ENCODE measurements around the gene GMDS. TPM values are rescaled to one million over a fixed set of nuclear protein-coding genes. Genes with fewer than 3 reads are reported as not detected.

Gene GMDS
- total and polyA plus RNA-seq, 2 experiments from 2014 or later = 30.1 to 36.5 TPM

- no peak overlapping the region for H3K27ac ChIP-seq (ENCODE audit: low read depth)
Measured at GRCh38 chr6:2259574-2259973, 14.2 kb upstream of the GMDS start.

More at GRCh38 chr6:2259574-2259973, 14.2 kb upstream of the GMDS start:
- no peaks in the 10 kb centered on the region for H3K36me3 ChIP-seq (ENCODE audit: insufficient read depth)
- no peak for TF ChIP-seq EZH2phosphoT487 (IDR thresholded peaks at IDR 0.05; ENCODE audit: unreplicated experiment)
- TF ChIP-seq, protein P1, sequence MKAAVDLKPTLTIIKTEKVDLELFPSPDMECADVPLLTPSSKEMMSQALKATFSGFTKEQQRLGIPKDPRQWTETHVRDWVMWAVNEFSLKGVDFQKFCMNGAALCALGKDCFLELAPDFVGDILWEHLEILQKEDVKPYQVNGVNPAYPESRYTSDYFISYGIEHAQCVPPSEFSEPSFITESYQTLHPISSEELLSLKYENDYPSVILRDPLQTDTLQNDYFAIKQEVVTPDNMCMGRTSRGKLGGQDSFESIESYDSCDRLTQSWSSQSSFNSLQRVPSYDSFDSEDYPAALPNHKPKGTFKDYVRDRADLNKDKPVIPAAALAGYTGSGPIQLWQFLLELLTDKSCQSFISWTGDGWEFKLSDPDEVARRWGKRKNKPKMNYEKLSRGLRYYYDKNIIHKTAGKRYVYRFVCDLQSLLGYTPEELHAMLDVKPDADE (IDR thresholded peaks at IDR 0.05) = no peak
- TF ChIP-seq, protein P2, sequence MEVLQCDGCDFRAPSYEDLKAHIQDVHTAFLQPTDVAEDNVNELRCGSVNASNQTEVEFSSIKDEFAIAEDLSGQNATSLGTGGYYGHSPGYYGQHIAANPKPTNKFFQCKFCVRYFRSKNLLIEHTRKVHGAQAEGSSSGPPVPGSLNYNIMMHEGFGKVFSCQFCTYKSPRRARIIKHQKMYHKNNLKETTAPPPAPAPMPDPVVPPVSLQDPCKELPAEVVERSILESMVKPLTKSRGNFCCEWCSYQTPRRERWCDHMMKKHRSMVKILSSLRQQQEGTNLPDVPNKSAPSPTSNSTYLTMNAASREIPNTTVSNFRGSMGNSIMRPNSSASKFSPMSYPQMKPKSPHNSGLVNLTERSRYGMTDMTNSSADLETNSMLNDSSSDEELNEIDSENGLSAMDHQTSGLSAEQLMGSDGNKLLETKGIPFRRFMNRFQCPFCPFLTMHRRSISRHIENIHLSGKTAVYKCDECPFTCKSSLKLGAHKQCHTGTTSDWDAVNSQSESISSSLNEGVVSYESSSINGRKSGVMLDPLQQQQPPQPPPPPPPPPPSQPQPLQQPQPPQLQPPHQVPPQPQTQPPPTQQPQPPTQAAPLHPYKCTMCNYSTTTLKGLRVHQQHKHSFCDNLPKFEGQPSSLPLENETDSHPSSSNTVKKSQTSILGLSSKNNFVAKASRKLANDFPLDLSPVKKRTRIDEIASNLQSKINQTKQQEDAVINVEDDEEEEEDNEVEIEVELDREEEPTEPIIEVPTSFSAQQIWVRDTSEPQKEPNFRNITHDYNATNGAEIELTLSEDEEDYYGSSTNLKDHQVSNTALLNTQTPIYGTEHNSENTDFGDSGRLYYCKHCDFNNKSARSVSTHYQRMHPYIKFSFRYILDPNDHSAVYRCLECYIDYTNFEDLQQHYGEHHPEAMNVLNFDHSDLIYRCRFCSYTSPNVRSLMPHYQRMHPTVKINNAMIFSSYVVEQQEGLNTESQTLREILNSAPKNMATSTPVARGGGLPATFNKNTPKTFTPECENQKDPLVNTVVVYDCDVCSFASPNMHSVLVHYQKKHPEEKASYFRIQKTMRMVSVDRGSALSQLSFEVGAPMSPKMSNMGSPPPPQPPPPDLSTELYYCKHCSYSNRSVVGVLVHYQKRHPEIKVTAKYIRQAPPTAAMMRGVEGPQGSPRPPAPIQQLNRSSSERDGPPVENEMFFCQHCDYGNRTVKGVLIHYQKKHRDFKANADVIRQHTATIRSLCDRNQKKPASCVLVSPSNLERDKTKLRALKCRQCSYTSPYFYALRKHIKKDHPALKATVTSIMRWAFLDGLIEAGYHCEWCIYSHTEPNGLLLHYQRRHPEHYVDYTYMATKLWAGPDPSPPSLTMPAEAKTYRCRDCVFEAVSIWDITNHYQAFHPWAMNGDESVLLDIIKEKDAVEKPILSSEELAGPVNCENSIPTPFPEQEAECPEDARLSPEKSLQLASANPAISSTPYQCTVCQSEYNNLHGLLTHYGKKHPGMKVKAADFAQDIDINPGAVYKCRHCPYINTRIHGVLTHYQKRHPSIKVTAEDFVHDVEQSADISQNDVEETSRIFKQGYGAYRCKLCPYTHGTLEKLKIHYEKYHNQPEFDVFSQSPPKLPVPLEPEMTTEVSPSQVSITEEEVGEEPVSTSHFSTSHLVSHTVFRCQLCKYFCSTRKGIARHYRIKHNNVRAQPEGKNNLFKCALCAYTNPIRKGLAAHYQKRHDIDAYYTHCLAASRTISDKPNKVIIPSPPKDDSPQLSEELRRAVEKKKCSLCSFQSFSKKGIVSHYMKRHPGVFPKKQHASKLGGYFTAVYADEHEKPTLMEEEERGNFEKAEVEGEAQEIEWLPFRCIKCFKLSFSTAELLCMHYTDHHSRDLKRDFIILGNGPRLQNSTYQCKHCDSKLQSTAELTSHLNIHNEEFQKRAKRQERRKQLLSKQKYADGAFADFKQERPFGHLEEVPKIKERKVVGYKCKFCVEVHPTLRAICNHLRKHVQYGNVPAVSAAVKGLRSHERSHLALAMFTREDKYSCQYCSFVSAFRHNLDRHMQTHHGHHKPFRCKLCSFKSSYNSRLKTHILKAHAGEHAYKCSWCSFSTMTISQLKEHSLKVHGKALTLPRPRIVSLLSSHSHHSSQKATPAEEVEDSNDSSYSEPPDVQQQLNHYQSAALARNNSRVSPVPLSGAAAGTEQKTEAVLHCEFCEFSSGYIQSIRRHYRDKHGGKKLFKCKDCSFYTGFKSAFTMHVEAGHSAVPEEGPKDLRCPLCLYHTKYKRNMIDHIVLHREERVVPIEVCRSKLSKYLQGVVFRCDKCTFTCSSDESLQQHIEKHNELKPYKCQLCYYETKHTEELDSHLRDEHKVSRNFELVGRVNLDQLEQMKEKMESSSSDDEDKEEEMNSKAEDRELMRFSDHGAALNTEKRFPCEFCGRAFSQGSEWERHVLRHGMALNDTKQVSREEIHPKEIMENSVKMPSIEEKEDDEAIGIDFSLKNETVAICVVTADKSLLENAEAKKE (CRISPR knock-in tag; IDR thresholded peaks at IDR 0.05) = no peak
- TF ChIP-seq NANOG (IDR thresholded peaks at IDR 0.05; ENCODE audit: borderline replicate concordance) = no peak
- TF ChIP-seq STAT1 (IDR thresholded peaks at IDR 0.05; ENCODE audit: unreplicated experiment) = no peak
- TF ChIP-seq EZH2 (IDR thresholded peaks at IDR 0.05; ENCODE audit: low read depth, unreplicated experiment) = no peak
- TF ChIP-seq ZNF114 (CRISPR knock-in tag; IDR thresholded peaks at IDR 0.05) = no peak
- TF ChIP-seq POLR2AphosphoS5 (IDR thresholded peaks at IDR 0.05; ENCODE audit: low read depth) = no peak
- TF ChIP-seq ZNF331 (CRISPR knock-in tag; IDR thresholded peaks at IDR 0.05; ENCODE audit: low read depth) = no peak
- no peak for TF ChIP-seq CREB1 (CRISPR knock-in tag; IDR thresholded peaks at IDR 0.05; ENCODE audit: low read depth)
- no peak for TF ChIP-seq REST (IDR thresholded peaks at IDR 0.05; ENCODE audit: unreplicated experiment)
- TF ChIP-seq JUNB (IDR thresholded peaks at IDR 0.05; ENCODE audit: unreplicated experiment) = no peak
- TF ChIP-seq, protein P3, sequence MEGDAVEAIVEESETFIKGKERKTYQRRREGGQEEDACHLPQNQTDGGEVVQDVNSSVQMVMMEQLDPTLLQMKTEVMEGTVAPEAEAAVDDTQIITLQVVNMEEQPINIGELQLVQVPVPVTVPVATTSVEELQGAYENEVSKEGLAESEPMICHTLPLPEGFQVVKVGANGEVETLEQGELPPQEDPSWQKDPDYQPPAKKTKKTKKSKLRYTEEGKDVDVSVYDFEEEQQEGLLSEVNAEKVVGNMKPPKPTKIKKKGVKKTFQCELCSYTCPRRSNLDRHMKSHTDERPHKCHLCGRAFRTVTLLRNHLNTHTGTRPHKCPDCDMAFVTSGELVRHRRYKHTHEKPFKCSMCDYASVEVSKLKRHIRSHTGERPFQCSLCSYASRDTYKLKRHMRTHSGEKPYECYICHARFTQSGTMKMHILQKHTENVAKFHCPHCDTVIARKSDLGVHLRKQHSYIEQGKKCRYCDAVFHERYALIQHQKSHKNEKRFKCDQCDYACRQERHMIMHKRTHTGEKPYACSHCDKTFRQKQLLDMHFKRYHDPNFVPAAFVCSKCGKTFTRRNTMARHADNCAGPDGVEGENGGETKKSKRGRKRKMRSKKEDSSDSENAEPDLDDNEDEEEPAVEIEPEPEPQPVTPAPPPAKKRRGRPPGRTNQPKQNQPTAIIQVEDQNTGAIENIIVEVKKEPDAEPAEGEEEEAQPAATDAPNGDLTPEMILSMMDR (conservative IDR thresholded peaks at IDR 0.05; ENCODE audit: low read depth in 2 of 2) = no peak
- no peaks in the 10 kb centered on the region for H3K27me3 ChIP-seq (ENCODE audit: insufficient read depth)
- H2AFZ ChIP-seq = no peak overlapping the region
- no peak overlapping the region for H3K4me3 Mint-ChIP-seq
- no peaks in the 10 kb centered on the region for H3K4me1 ChIP-seq (ENCODE audit: insufficient read depth)
- no peaks in the 10 kb centered on the region for H3K9me2 ChIP-seq (ENCODE audit: insufficient read depth)
- H3K79me2 ChIP-seq (replicated peaks; ENCODE audit: insufficient read depth) = no peaks in the 10 kb centered on the region
- peaks cover 11% of the 10 kb centered on the region; the same call in 2 of the 3 replicates for H3K9me3 Mint-ChIP-seq
- DNase-seq (ENCODE audit: low spot score) = no peak
- no peak for ATAC-seq
- H3K27me3 Mint-ChIP-seq (ENCODE audit: insufficient read depth, low read depth, poor library complexity) = peaks cover 3% of the 10 kb centered on the region
- H3K4me3 ChIP-seq = no peak overlapping the region
- no peak overlapping the region for H3K4me2 ChIP-seq
- H3K27ac Mint-ChIP-seq = no peak overlapping the region
- no peaks in the 10 kb centered on the region for H3F3A ChIP-seq (replicated peaks; ENCODE audit: low read depth)
- H3K4me1 Mint-ChIP-seq = no peaks in the 10 kb centered on the region
- peaks cover 18% of the 10 kb centered on the region for H3K36me3 Mint-ChIP-seq (ENCODE audit: low read depth)
- H4K20me1 ChIP-seq (replicated peaks; ENCODE audit: insufficient read depth) = no peaks in the 10 kb centered on the region
